ENCODE results near the gene TMEM266.

Gene TMEM266

GRCh38 chr15:76118767-76119166 lies 59.0 kb downstream of the TMEM266 start:
- Histone ChIP-seq H3K27me3 (ENCODE audit: control insufficient read depth in 2 of 2, insufficient read depth in 2 of 2, low read length in 2 of 2) (peaks cover 0 to 2% of the 10 kb centered on the region in 2 donors), H3K9ac (ENCODE audit: low read depth in 1 of 2, low read length in 2 of 2) (no peak overlapping the region), H3K4me3 (ENCODE audit: low read length in 2 of 2) (no peak overlapping the region), H3K27ac (ENCODE audit: low read depth in 2 of 2, low read length in 2 of 2) (no peak overlapping the region), H3K9me3 (ENCODE audit: control insufficient read depth in 2 of 2, low read length in 2 of 2) (no peaks in the 10 kb centered on the region), H3K4me1 (ENCODE audit: control insufficient read depth in 2 of 2, insufficient read depth in 2 of 2, low read length in 2 of 2) (no peaks in the 10 kb centered on the region), H3K36me3 (ENCODE audit: control insufficient read depth in 2 of 2, insufficient read depth in 2 of 2, low read length in 2 of 2) (no peaks in the 10 kb centered on the region)

DNA sequence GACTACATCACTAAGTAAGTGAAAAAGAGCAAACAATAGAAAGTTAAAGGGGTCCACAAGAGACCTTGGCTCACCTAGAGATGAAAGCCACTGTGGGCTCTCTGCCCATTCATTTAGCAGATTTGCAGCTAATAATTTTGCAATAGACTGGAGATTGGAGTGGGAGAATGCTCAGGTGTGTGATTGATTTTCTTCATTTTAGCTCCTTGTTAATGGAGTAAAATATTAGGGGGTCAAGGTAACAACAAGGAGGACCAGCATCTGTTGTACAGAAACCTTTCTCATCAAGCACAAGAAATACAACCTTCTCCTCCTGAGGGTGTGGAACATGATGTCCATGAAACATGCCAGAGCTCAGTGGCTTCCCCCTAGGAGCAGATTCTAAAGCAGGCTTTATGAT lies 63.2 kb downstream of the TMEM266 start:
- Histone ChIP-seq H3K9ac (ENCODE audit: low read depth in 1 of 2, low read length in 2 of 2) (no peak overlapping the region), H3K9me3 (ENCODE audit: control insufficient read depth in 2 of 2, low read length in 2 of 2) (no peaks in the 10 kb centered on the region), H3K27ac (ENCODE audit: low read depth in 2 of 2, low read length in 2 of 2) (no peak overlapping the region), H3K4me3 (ENCODE audit: low read length in 2 of 2) (no peak overlapping the region), H3K4me1 (ENCODE audit: control insufficient read depth in 2 of 2, insufficient read depth in 2 of 2, low read length in 2 of 2) (no peaks in the 10 kb centered on the region), H3K27me3 (ENCODE audit: control insufficient read depth in 2 of 2, insufficient read depth in 2 of 2, low read length in 2 of 2) (no peaks in the 10 kb centered on the region), H3K36me3 (ENCODE audit: control insufficient read depth in 2 of 2, insufficient read depth in 2 of 2, low read length in 2 of 2) (no peaks in the 10 kb centered on the region)

DNA sequence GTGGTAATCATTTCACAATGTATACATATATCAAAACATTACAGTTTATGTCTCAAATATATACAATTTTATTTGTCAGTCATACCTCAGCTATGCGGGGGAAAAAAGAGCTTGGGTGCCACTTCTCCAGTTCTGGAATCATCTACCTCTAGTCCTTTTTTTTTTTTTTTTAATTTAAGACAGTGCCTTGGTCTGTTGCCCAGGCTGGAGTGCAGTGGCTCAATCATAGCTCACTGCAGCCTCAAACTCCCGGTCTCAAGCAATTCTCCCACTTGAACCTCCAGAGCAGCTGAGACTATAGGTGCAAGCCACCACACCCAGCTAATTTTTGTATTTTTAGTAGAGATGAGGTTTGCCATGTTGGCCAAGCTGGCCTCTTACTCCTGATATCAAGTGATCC lies 67.4 kb downstream of the TMEM266 start:
- H3K27ac ChIP-seq (ENCODE audit: low read depth in 2 of 2, low read length in 2 of 2), result no peak overlapping the region
- no peaks in the 10 kb centered on the region for H3K4me1 ChIP-seq (ENCODE audit: control insufficient read depth in 2 of 2, insufficient read depth in 2 of 2, low read length in 2 of 2)
- H3K27me3 ChIP-seq (ENCODE audit: control insufficient read depth in 2 of 2, insufficient read depth in 2 of 2, low read length in 2 of 2), result peaks cover 0 to 3% of the 10 kb centered on the region in 2 donors

GRCh38 chr15:76127880-76128279 lies 68.1 kb downstream of the TMEM266 start:
- H3K36me3 ChIP-seq (ENCODE audit: control insufficient read depth in 2 of 2, insufficient read depth in 2 of 2, low read length in 2 of 2), result no peaks in the 10 kb centered on the region
- H3K4me1 ChIP-seq (ENCODE audit: control insufficient read depth in 2 of 2, insufficient read depth in 2 of 2, low read length in 2 of 2), result no peaks in the 10 kb centered on the region
- no peaks in the 10 kb centered on the region for H3K9me3 ChIP-seq (ENCODE audit: control insufficient read depth in 2 of 2, low read length in 2 of 2)
- H3K4me3 ChIP-seq (ENCODE audit: low read length in 2 of 2), result no peak overlapping the region
- no peak overlapping the region for H3K27ac ChIP-seq (ENCODE audit: low read depth in 2 of 2, low read length in 2 of 2)
- H3K9ac ChIP-seq (ENCODE audit: low read depth in 1 of 2, low read length in 2 of 2), result no peak overlapping the region
- H3K27me3 ChIP-seq (ENCODE audit: control insufficient read depth in 2 of 2, insufficient read depth in 2 of 2, low read length in 2 of 2), result peaks cover 0 to 3% of the 10 kb centered on the region in 2 donors

More for the DNA sequence above, 67.4 kb downstream of the TMEM266 start:
- no peak overlapping the region for H3K4me3 ChIP-seq (ENCODE audit: low read length in 2 of 2)
- no peaks in the 10 kb centered on the region for H3K9me3 ChIP-seq (ENCODE audit: control insufficient read depth in 2 of 2, low read length in 2 of 2)
- H3K36me3 ChIP-seq (ENCODE audit: control insufficient read depth in 2 of 2, insufficient read depth in 2 of 2, low read length in 2 of 2), result no peaks in the 10 kb centered on the region
- no peak overlapping the region for H3K9ac ChIP-seq (ENCODE audit: low read depth in 1 of 2, low read length in 2 of 2)

- no peaks in the 10 kb centered on the region for H3K9me3 ChIP-seq (ENCODE audit: control insufficient read depth in 2 of 2, low read length in 2 of 2)
- H3K36me3 ChIP-seq (ENCODE audit: control insufficient read depth in 2 of 2, insufficient read depth in 2 of 2, low read length in 2 of 2), result no peaks in the 10 kb centered on the region
- H3K27me3 ChIP-seq (ENCODE audit: control insufficient read depth in 2 of 2, insufficient read depth in 2 of 2, low read length in 2 of 2), result peaks cover 0 to 3% of the 10 kb centered on the region in 2 donors
- no peak overlapping the region for H3K4me3 ChIP-seq (ENCODE audit: low read length in 2 of 2)
- H3K9ac ChIP-seq (ENCODE audit: low read depth in 1 of 2, low read length in 2 of 2), result no peak overlapping the region
- peaks cover 0 to 3% of the 10 kb centered on the region in 2 donors for H3K4me1 ChIP-seq (ENCODE audit: control insufficient read depth in 2 of 2, insufficient read depth in 2 of 2, low read length in 2 of 2)
- no peak overlapping the region for H3K27ac ChIP-seq (ENCODE audit: low read depth in 2 of 2, low read length in 2 of 2)
Measured at GRCh38 chr15:76134537-76134936, 74.8 kb downstream of the TMEM266 start.

GRCh38 chr15:76135516-76135915 lies 75.7 kb downstream of the TMEM266 start:
- Histone ChIP-seq H3K9ac (ENCODE audit: low read depth in 1 of 2, low read length in 2 of 2) (no peak overlapping the region), H3K4me1 (ENCODE audit: control insufficient read depth in 2 of 2, insufficient read depth in 2 of 2, low read length in 2 of 2) (peaks cover 4% of the 10 kb centered on the region in 2 donors), H3K36me3 (ENCODE audit: control insufficient read depth in 2 of 2, insufficient read depth in 2 of 2, low read length in 2 of 2) (no peaks in the 10 kb centered on the region), H3K27me3 (ENCODE audit: control insufficient read depth in 2 of 2, insufficient read depth in 2 of 2, low read length in 2 of 2) (no peaks in the 10 kb centered on the region), H3K4me3 (ENCODE audit: low read length in 2 of 2) (no peak overlapping the region), H3K9me3 (ENCODE audit: control insufficient read depth in 2 of 2, low read length in 2 of 2) (no peaks in the 10 kb centered on the region), H3K27ac (ENCODE audit: low read depth in 2 of 2, low read length in 2 of 2) (no peak overlapping the region)

GRCh38 chr15:76138436-76138835 lies 78.7 kb downstream of the TMEM266 start:
- Histone ChIP-seq H3K4me3 (ENCODE audit: low read length in 2 of 2) (no peak overlapping the region), H3K9ac (ENCODE audit: low read depth in 1 of 2, low read length in 2 of 2) (no peak overlapping the region), H3K4me1 (ENCODE audit: control insufficient read depth in 2 of 2, insufficient read depth in 2 of 2, low read length in 2 of 2) (peaks cover 4% of the 10 kb centered on the region in 2 donors), H3K9me3 (ENCODE audit: control insufficient read depth in 2 of 2, low read length in 2 of 2) (no peaks in the 10 kb centered on the region), H3K27me3 (ENCODE audit: control insufficient read depth in 2 of 2, insufficient read depth in 2 of 2, low read length in 2 of 2) (no peaks in the 10 kb centered on the region), H3K36me3 (ENCODE audit: control insufficient read depth in 2 of 2, insufficient read depth in 2 of 2, low read length in 2 of 2) (no peaks in the 10 kb centered on the region), H3K27ac (ENCODE audit: low read depth in 2 of 2, low read length in 2 of 2) (no peak overlapping the region)

DNA sequence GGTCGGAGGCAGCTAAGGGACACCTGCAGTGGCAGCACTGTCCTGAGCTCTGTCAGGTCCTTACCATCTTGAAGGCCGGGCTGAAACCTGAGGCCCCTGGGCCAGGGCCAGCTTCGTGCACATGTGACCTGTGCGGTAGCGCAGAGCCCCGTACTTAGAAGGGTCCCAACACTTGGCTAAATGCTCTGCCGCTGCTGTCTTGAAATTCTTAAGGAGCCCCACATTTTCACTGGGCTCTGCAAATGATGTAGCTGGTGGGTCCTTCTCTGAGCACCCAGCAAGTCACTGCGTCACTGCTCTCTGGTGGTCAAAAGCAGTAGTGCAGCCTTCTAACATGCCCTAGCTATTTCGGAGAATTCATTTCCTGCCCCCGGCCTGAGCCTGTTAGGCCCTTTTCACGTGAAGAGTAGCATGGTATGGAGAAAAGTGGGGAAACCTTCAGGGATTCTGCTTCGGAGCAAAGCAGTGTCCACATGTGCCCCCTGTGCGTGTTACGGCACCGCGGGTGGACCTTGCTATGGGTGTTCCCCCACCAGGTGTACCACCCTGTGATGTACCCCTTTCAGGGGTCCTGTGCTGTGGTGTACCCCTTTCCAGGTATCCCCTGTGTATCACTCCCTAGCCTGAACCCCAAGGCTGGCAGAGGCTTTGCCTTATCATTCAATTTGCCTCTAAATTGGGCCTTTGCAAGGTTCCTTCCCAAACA lies 79.7 kb downstream of the TMEM266 start:
- H3K36me3 ChIP-seq (ENCODE audit: control insufficient read depth in 2 of 2, insufficient read depth in 2 of 2, low read length in 2 of 2), result no peaks in the 10 kb centered on the region
- peak overlapping the region in 1 of 2 donors; percentile 10 for H3K9ac ChIP-seq (ENCODE audit: low read depth in 1 of 2, low read length in 2 of 2)
- H3K27me3 ChIP-seq (ENCODE audit: control insufficient read depth in 2 of 2, insufficient read depth in 2 of 2, low read length in 2 of 2), result no peaks in the 10 kb centered on the region
- no peak overlapping the region for H3K4me3 ChIP-seq (ENCODE audit: low read length in 2 of 2)
- no peaks in the 10 kb centered on the region for H3K9me3 ChIP-seq (ENCODE audit: control insufficient read depth in 2 of 2, low read length in 2 of 2)
- H3K4me1 ChIP-seq (ENCODE audit: control insufficient read depth in 2 of 2, insufficient read depth in 2 of 2, low read length in 2 of 2), result peaks cover 4% of the 10 kb centered on the region in 2 donors
- no peak overlapping the region for H3K27ac ChIP-seq (ENCODE audit: low read depth in 2 of 2, low read length in 2 of 2)

GRCh38 chr15:76140074-76140464 lies 80.3 kb downstream of the TMEM266 start:
- Histone ChIP-seq H3K4me3 (ENCODE audit: low read length in 2 of 2) (no peak overlapping the region), H3K9me3 (ENCODE audit: control insufficient read depth in 2 of 2, low read length in 2 of 2) (no peaks in the 10 kb centered on the region), H3K27ac (ENCODE audit: low read depth in 2 of 2, low read length in 2 of 2) (no peak overlapping the region), H3K9ac (ENCODE audit: low read depth in 1 of 2, low read length in 2 of 2) (no peak overlapping the region), H3K4me1 (ENCODE audit: control insufficient read depth in 2 of 2, insufficient read depth in 2 of 2, low read length in 2 of 2) (peaks cover 4% of the 10 kb centered on the region in 2 donors), H3K27me3 (ENCODE audit: control insufficient read depth in 2 of 2, insufficient read depth in 2 of 2, low read length in 2 of 2) (no peaks in the 10 kb centered on the region), H3K36me3 (ENCODE audit: control insufficient read depth in 2 of 2, insufficient read depth in 2 of 2, low read length in 2 of 2) (no peaks in the 10 kb centered on the region)

- Histone ChIP-seq H3K27me3 (ENCODE audit: control insufficient read depth in 2 of 2, insufficient read depth in 2 of 2, low read length in 2 of 2) (no peaks in the 10 kb centered on the region), H3K4me3 (ENCODE audit: low read length in 2 of 2) (no peak overlapping the region), H3K27ac (ENCODE audit: low read depth in 2 of 2, low read length in 2 of 2) (no peak overlapping the region), H3K4me1 (ENCODE audit: control insufficient read depth in 2 of 2, insufficient read depth in 2 of 2, low read length in 2 of 2) (peaks cover 3 to 9% of the 10 kb centered on the region in 2 donors), H3K9ac (ENCODE audit: low read depth in 1 of 2, low read length in 2 of 2) (no peak overlapping the region), H3K36me3 (ENCODE audit: control insufficient read depth in 2 of 2, insufficient read depth in 2 of 2, low read length in 2 of 2) (no peaks in the 10 kb centered on the region), H3K9me3 (ENCODE audit: control insufficient read depth in 2 of 2, low read length in 2 of 2) (no peaks in the 10 kb centered on the region)
Measured at GRCh38 chr15:76146812-76147211, 87.0 kb downstream of the TMEM266 start.

Measured in mucosa of rectum (tissue), 2 donors.